HepG2 (cell line): ENCODE data around the gene ERRFI1. TPM values are rescaled to one million over a fixed set of nuclear protein-coding genes. Genes with fewer than 3 reads are reported as not detected.

Source experiments
- ATF4 ChIP-seq, 2 experiments: fragments of 450-650 bp in 1 of 2; sonication (generic) in 1 of 2; formaldehyde crosslinking; IDR thresholded peaks; 2 replicates each; pipeline versions ENCODE4 v1.5.0 to v1.8.0; 2020 to 2022; ENCODE audit warnings: mild to moderate bottlenecking in 1 of 2, missing genetic modification reagents in 1 of 2
- CCAR2 ChIP-seq: fragments of 200-400 bp; formaldehyde crosslinking; optimal IDR thresholded peaks from 2 replicates; pipeline ENCODE3; 2018; ENCODE audit warnings: low read depth, mild to moderate bottlenecking, low read length, moderate library complexity
- ETV6 ChIP-seq: sonication (generic); formaldehyde crosslinking; conservative IDR thresholded peaks from 2 replicates; pipeline ENCODE4 v1.4.0; 2020; ENCODE audit warnings: missing genetic modification reagents
- JUN ChIP-seq: sonication (generic); formaldehyde crosslinking; IDR thresholded peaks from 2 replicates; pipeline ENCODE4 v1.4.0; 2020; ENCODE audit warnings: mild to moderate bottlenecking, missing genetic modification reagents
- PATZ1 ChIP-seq: sonication (generic); formaldehyde crosslinking; IDR thresholded peaks from 2 replicates; pipeline ENCODE4 v1.4.0; 2020; ENCODE audit warnings: missing genetic modification reagents
- PCBP2 ChIP-seq: fragments of 200-400 bp; formaldehyde crosslinking; optimal IDR thresholded peaks from 2 replicates; pipeline ENCODE3; 2018; ENCODE audit warnings: low read length, low read depth; ENCODE audit not compliant: poor library complexity, severe bottlenecking
- SIN3A ChIP-seq: IDR thresholded peaks from 2 replicates; pipeline ENCODE4 v1.6.1; 2011; ENCODE audit warnings: low read depth, mild to moderate bottlenecking, control low read depth, low read length, borderline replicate concordance
- SP5 ChIP-seq: IDR thresholded peaks from 2 replicates; pipeline ENCODE4 v1.6.1; 2016; ENCODE audit warnings: low read depth, borderline replicate concordance
- TEAD3 ChIP-seq: optimal IDR thresholded peaks from 2 replicates; pipeline ENCODE3; 2016; ENCODE audit warnings: borderline replicate concordance
- ZBTB49 ChIP-seq: sonication (generic); formaldehyde crosslinking; IDR thresholded peaks from 2 replicates; pipeline ENCODE4 v1.4.0; 2020; ENCODE audit warnings: missing genetic modification reagents, borderline replicate concordance
- ZFY ChIP-seq: sonication (generic); formaldehyde crosslinking; IDR thresholded peaks from 2 replicates; pipeline ENCODE4 v1.4.0; 2020; ENCODE audit warnings: missing genetic modification reagents
- ZHX2 ChIP-seq, 2 experiments: sonication (generic) in 1 of 2; formaldehyde crosslinking in 1 of 2; IDR thresholded peaks; 2 replicates each; pipeline versions ENCODE4 v1.6.1 to v1.9.0; 2014 to 2022; ENCODE audit warnings: antibody characterized with exemption in 1 of 2, borderline replicate concordance in 1 of 2, inconsistent platforms in 1 of 2, low read depth in 1 of 2, missing genetic modification reagents in 1 of 2
- ZNF282 ChIP-seq: fragments of 450-650 bp; IDR thresholded peaks from 2 replicates; pipeline ENCODE4 v1.6.1; 2018; ENCODE audit not compliant: partially characterized antibody
- ZNF639 ChIP-seq: conservative IDR thresholded peaks from 2 replicates; pipeline ENCODE4 v1.6.1; 2018; ENCODE audit warnings: missing genetic modification reagents
- ZSCAN31 ChIP-seq: sonication (generic); formaldehyde crosslinking; IDR thresholded peaks from 2 replicates; pipeline ENCODE4 v1.5.0; 2020; ENCODE audit warnings: low read depth, mild to moderate bottlenecking, missing genetic modification reagents
- polyA plus RNA-seq, 8 experiments: library from polyadenylated mRNA; depleted of rRNA in 3 of 8; stranded (reverse) in 7 of 8; unstranded in 1 of 8; fragments of >200 nt; fragmentation: Illumina TruSeq in 4 of 8; extraction: Trizol in 4 of 8; gene quantifications; 2 replicates each; pipeline versions ENCODE4 v1.2.1 to v1.2.3, GENCODE V29; 2011 to 2016; ENCODE audit warnings: low read depth in 4 of 8, missing spikeins in 1 of 8, mixed read lengths in 1 of 8; ENCODE audit not compliant: insufficient read depth in 1 of 8
- total RNA-seq, 5 experiments: library from RNA; depleted of rRNA; stranded (reverse); fragments of >200 nt; fragmentation: Illumina TruSeq; extraction: Trizol; gene quantifications; 2 replicates each; pipeline ENCODE4 v1.2.3, GENCODE V29; 2016; ENCODE audit warnings: low read depth in 1 of 5

Gene ERRFI1
- total and polyA plus RNA-seq, 2 of the 13 experiments (the other 11 are each of a cell fraction or from before 2014, with no cell fraction given), result 84.4 to 753 TPM

- TF ChIP-seq JUN (CRISPR knock-in tag), result no peak
- TF ChIP-seq ETV6 (CRISPR knock-in tag), result no peak
- no peak for TF ChIP-seq PCBP2
- peak in 1 of 2 experiments; percentile 80; a peak in 2 of 4 replicates for TF ChIP-seq ATF4 (CRISPR knock-in tag; IDR thresholded peaks at IDR 0.05)
- peak; percentile 81; the same call in 1 of the 2 replicates for TF ChIP-seq SIN3A
- no peak for TF ChIP-seq ZHX2 (IDR thresholded peaks at IDR 0.05; ENCODE audit: low read depth)
- TF ChIP-seq ZHX2 (CRISPR knock-in tag; IDR thresholded peaks at IDR 0.05; ENCODE audit: borderline replicate concordance), result no peak; the same call in 1 of the 2 replicates
- TF ChIP-seq TEAD3, result peak; percentile 27
- peak; percentile 94 for TF ChIP-seq ZSCAN31 (CRISPR knock-in tag)
- no peak for TF ChIP-seq ZNF282
- peak; percentile 94 for TF ChIP-seq CCAR2
- TF ChIP-seq PATZ1 (CRISPR knock-in tag), result no peak
- no peak; the same call in 1 of the 2 replicates for TF ChIP-seq ZNF639 (CRISPR knock-in tag)
- TF ChIP-seq ZFY, result peak; percentile 89
- TF ChIP-seq SP5 (CRISPR knock-in tag), result peak; percentile 43; the same call in 1 of the 2 replicates
- TF ChIP-seq ZBTB49 (CRISPR knock-in tag), result no peak
These were observed at the start of gene ERRFI1 (continued) for GRCh38 chr1:8026153-8026975.
